G401.6 (cell line): ENCODE data around the gene NHLRC1.
A peak's percentile ranks its signal among the peaks of the same experiment; 100 is the strongest.
"Not testable (repeated sequence)": the region's sequence is repeated elsewhere in the genome, so short reads cannot be mapped to it uniquely, and the experiment has no call there.

Experiments
- FAIRE-seq: peaks from 2 replicates; lab custom pipeline; 2012; peaks lifted over from hg19 to GRCh38; lab: Jason Lieb, UNC

NHLRC1 gene

GRCh38 chr6:18122128-18123093, at the start of gene NHLRC1:
NHLRC1 (minus strand) TSS chr6:18122677; CDS start chr6:18122606, 71 bp downstream.
- no peak for FAIRE-seq

GRCh38 chr6:18171871-18172270, 49.4 kb upstream of the NHLRC1 start:
- FAIRE-seq = no peak

- no peak for FAIRE-seq
Measured at GRCh38 chr6:18168264-18168663, 45.8 kb upstream of the NHLRC1 start.

- FAIRE-seq = no peak
Measured at GRCh38 chr6:18166312-18167036, 44.0 kb upstream of the NHLRC1 start.

- no peak for FAIRE-seq
Measured at GRCh38 chr6:18165751-18166150, 43.3 kb upstream of the NHLRC1 start.

- no peak for FAIRE-seq
Measured at GRCh38 chr6:18162401-18162800, 39.9 kb upstream of the NHLRC1 start.

GRCh38 chr6:18161431-18161830, 39.0 kb upstream of the NHLRC1 start:
- no peak for FAIRE-seq

GRCh38 chr6:18160911-18161310, 38.4 kb upstream of the NHLRC1 start:
- no peak for FAIRE-seq

- no peak for FAIRE-seq
Measured at GRCh38 chr6:18155864-18156421, 33.5 kb upstream of the NHLRC1 start.

- FAIRE-seq = peak; percentile 60
Measured at GRCh38 chr6:18155150-18155863, 32.8 kb upstream of the NHLRC1 start, which contains the start of gene KDM1B. KDM1B (plus strand) TSS chr6:18155422; CDS start chr6:18159896, 4,474 bp downstream.

GRCh38 chr6:18154507-18155149, 32.2 kb upstream of the NHLRC1 start, which contains the start of gene TPMT:
TPMT (minus strand) TSS chr6:18155077; CDS start chr6:18149127, 5,950 bp downstream.
- no peak for FAIRE-seq

- FAIRE-seq = no peak
Measured at GRCh38 chr6:18153311-18153703, 30.8 kb upstream of the NHLRC1 start.

- no peak for FAIRE-seq
Measured at GRCh38 chr6:18151801-18152200, 29.3 kb upstream of the NHLRC1 start.

- not testable (repeated sequence) for FAIRE-seq
Measured at GRCh38 chr6:18151391-18151790, 28.9 kb upstream of the NHLRC1 start.

- FAIRE-seq = no peak
Measured at GRCh38 chr6:18148304-18149025, 26.0 kb upstream of the NHLRC1 start.

GRCh38 chr6:18147616-18148015, 25.1 kb upstream of the NHLRC1 start:
- FAIRE-seq = no peak

- no peak for FAIRE-seq
Measured at GRCh38 chr6:18147160-18147559, 24.7 kb upstream of the NHLRC1 start.

- FAIRE-seq = no peak
Measured at GRCh38 chr6:18142591-18142861, 20.0 kb upstream of the NHLRC1 start.

- FAIRE-seq = no peak
Measured at GRCh38 chr6:18141805-18142590, 19.5 kb upstream of the NHLRC1 start.

GRCh38 chr6:18139935-18140621, 17.6 kb upstream of the NHLRC1 start:
- no peak for FAIRE-seq
